Lower leg skin (tissue), 4 donors: ENCODE measurements around the gene MISP. TPM values are rescaled to one million over a fixed set of nuclear protein-coding genes. Genes with fewer than 3 reads are reported as not detected.

Source experiments
- DNase-seq, 2 donors: peaks; one replicate each; pipeline ENCODE4 v3.0.0-alpha.2; 2019; ENCODE audit warnings: low spot score in 2 of 2
- H3K4me3 ChIP-seq: fragments of 200-600 bp; sonication (generic); 2 replicates; pipeline ENCODE4 v1.5.1; 2017; ENCODE audit warnings: mild to moderate bottlenecking, low read depth; ENCODE audit not compliant: poor library complexity, severe bottlenecking
- CTCF ChIP-seq, 3 donors: fragments of 450-650 bp; IDR thresholded peaks; one replicate each; pipeline ENCODE4 v1.5.1; 2016; ENCODE audit warnings: antibody characterized with exemption in 3 of 3, mild to moderate bottlenecking in 3 of 3, moderate library complexity in 2 of 3
- POLR2A ChIP-seq, 2 donors: fragments of 450-650 bp; IDR thresholded peaks; one replicate each; pipeline ENCODE4 v1.6.1; 2016 to 2017; ENCODE audit warnings: antibody characterized with exemption in 2 of 2, mild to moderate bottlenecking in 1 of 2, moderate library complexity in 1 of 2
- WGBS, 2 donors: methylation state at CpG; one replicate each; pipeline ENCODE4 v1.1.5; 2018; 5-methylcytosine and 5-hydroxymethylcytosine counted together
- intact Hi-C: fragments of 100-400 bp; cut with DNase I; formaldehyde crosslinking; loops from one replicate; pipeline ENCODE4 v1.15.0; 2023; ENCODE audit warnings: low total_unique reads
- total RNA-seq, 4 donors: library from RNA; depleted of rRNA; stranded (reverse); fragments of >200 nt; gene quantifications; one replicate each; pipeline ENCODE4 v1.1.0, GENCODE V29; 2016

The MISP gene
- total RNA-seq, 4 donors from 2014 or later = 0.08 to 2.8 (median 0.92) TPM

GRCh38 chr19:715347-715746, 35.6 kb upstream of the MISP start:
- no peak for DNase-seq
- TF ChIP-seq CTCF (IDR thresholded peaks at IDR 0.05) (no peak), POLR2A (IDR thresholded peaks at IDR 0.05) (no peak)
- WGBS, 2 donors = 94 to 100% methylated on average over 3 of the region's 3 CpGs
- intact Hi-C loops = no loop called here
- H3K4me3 ChIP-seq = no peak overlapping the region

- DNase-seq = no peak
- intact Hi-C loops = no loop called here
- WGBS, 2 donors = 63 to 71% methylated on average over 22 to 23 of the region's 23 CpGs
- TF ChIP-seq POLR2A (IDR thresholded peaks at IDR 0.05) = no peak
- no peak for TF ChIP-seq CTCF (IDR thresholded peaks at IDR 0.05)
- H3K4me3 ChIP-seq = no peak overlapping the region
Observed at GRCh38 chr19:718251-718951, 32.5 kb upstream of the MISP start.

GRCh38 chr19:718991-719512, 31.9 kb upstream of the MISP start:
- TF ChIP-seq CTCF (IDR thresholded peaks at IDR 0.05) (no peak), POLR2A (IDR thresholded peaks at IDR 0.05) (no peak)
- WGBS, 2 donors = 42 to 47% methylated on average over 30 to 40 of the region's 54 CpGs
- peak; percentile 32 to 93 for DNase-seq
- no peak overlapping the region for H3K4me3 ChIP-seq
- intact Hi-C loops = no loop called here

- TF ChIP-seq CTCF (IDR thresholded peaks at IDR 0.05) (no peak), POLR2A (IDR thresholded peaks at IDR 0.05) (no peak)
- intact Hi-C loops = no loop called here
- H3K4me3 ChIP-seq = no peak overlapping the region
- WGBS, 2 donors = 54 to 63% methylated on average over 51 to 60 of the region's 79 CpGs
- no peak for DNase-seq
Observed at GRCh38 chr19:719636-720344, 31.1 kb upstream of the MISP start.

GRCh38 chr19:720345-721160, 30.4 kb upstream of the MISP start:
- H3K4me3 ChIP-seq = no peak overlapping the region
- intact Hi-C loops = no loop called here
- TF ChIP-seq CTCF (IDR thresholded peaks at IDR 0.05) (no peak), POLR2A (IDR thresholded peaks at IDR 0.05) (no peak)
- DNase-seq = no peak
- 45 to 65% methylated on average over 7 to 12 of the region's 58 CpGs for WGBS, 2 donors
